K562 (cell line): ENCODE data around the gene HEATR1. TPM values are rescaled to one million over a fixed set of nuclear protein-coding genes. Genes with fewer than 3 reads are reported as not detected.

ENCODE experiments used
- FOXP1 ChIP-seq: sonication (generic); formaldehyde crosslinking; IDR thresholded peaks from 2 replicates; pipeline ENCODE4 v1.8.0; 2022; ENCODE audit warnings: mild to moderate bottlenecking, missing genetic modification reagents
- GATAD2B ChIP-seq: fragments of 450-650 bp; IDR thresholded peaks from 2 replicates; pipeline ENCODE4 v1.6.1; 2017; ENCODE audit warnings: mild to moderate bottlenecking, borderline replicate concordance
- HDAC3 ChIP-seq: fragments of 450-650 bp; IDR thresholded peaks from 2 replicates; pipeline ENCODE4 v1.6.1; 2018; ENCODE audit warnings: borderline replicate concordance, mild to moderate bottlenecking, moderate library complexity; ENCODE audit not compliant: partially characterized antibody
- MCM3 ChIP-seq: fragments of 450-650 bp; IDR thresholded peaks from 2 replicates; pipeline ENCODE4 v1.6.1; 2016
- MTF1 ChIP-seq: fragments of 250-450 bp; sonication (Bioruptor Pico); IDR thresholded peaks from 2 replicates; pipeline ENCODE4 v1.9.0; 2021; ENCODE audit warnings: moderate library complexity, mild to moderate bottlenecking, inconsistent platforms, borderline replicate concordance
- TSC22D4 ChIP-seq: fragments of 450-650 bp; IDR thresholded peaks from 2 replicates; pipeline ENCODE4 v1.6.1; 2016; ENCODE audit warnings: missing genetic modification characterization, missing biosample characterization, control low read depth
- ZNF586 ChIP-seq: fragments of 450-650 bp; formaldehyde crosslinking; conservative IDR thresholded peaks from 2 replicates; pipeline ENCODE4 v1.4.0; 2020; ENCODE audit warnings: mild to moderate bottlenecking, moderate library complexity
- ZNF766 ChIP-seq: fragments of 200-800 bp; sonication (Bioruptor generic); conservative IDR thresholded peaks from 2 replicates; pipeline ENCODE4 v1.6.1; 2016; ENCODE audit warnings: missing genetic modification characterization, missing compliant biosample characterization
- ZNF778 ChIP-seq: fragments of 450-650 bp; formaldehyde crosslinking; IDR thresholded peaks from 2 replicates; pipeline ENCODE4 v1.4.0; 2020; ENCODE audit warnings: mild to moderate bottlenecking, moderate library complexity
- polyA plus RNA-seq, 8 experiments: library from polyadenylated mRNA; depleted of rRNA in 4 of 8; stranded (reverse) in 5 of 8; unstranded in 3 of 8; fragments of >200 nt; fragmentation: Nextera tagmentation in 2 of 8; fragmentation: Illumina TruSeq in 1 of 8; extraction: Ambion mirVana in 2 of 8; extraction: Trizol in 1 of 8; gene quantifications; 2 replicates each; pipeline versions ENCODE4 v1.2.1 to v1.2.3, GENCODE V29; 2011 to 2014; ENCODE audit warnings: inconsistent platforms in 1 of 8, missing spikeins in 1 of 8
- total RNA-seq, 7 experiments: library from RNA; depleted of rRNA in 6 of 7; stranded (reverse); fragments of >200 nt in 6 of 7; fragmentation: Illumina TruSeq in 2 of 7; extraction: Trizol in 2 of 7; gene quantifications; 2 replicates each; pipeline versions ENCODE4 v1.2.1 to v1.2.3, GENCODE V29; 2011 to 2021; ENCODE audit warnings: low replicate concordance in 1 of 7
- TF ChIP-seq, protein P1 (sequence below): fragments of 200-800 bp; sonication (Bioruptor generic); IDR thresholded peaks from 2 replicates; pipeline ENCODE4 v1.6.1; 2017; ENCODE audit warnings: missing genetic modification characterization, missing compliant biosample characterization
- TF ChIP-seq, protein P2 (sequence below): fragments of 250-450 bp; sonication (Bioruptor Pico); IDR thresholded peaks from 2 replicates; pipeline ENCODE4 v1.4.0; 2020; ENCODE audit warnings: mild to moderate bottlenecking, moderate library complexity
- TF ChIP-seq, protein P3 (sequence below), 2 experiments: fragments of 450-650 bp; IDR thresholded peaks; 2 replicates each; pipeline ENCODE4 v1.6.1; 2016; ENCODE audit warnings: mild to moderate bottlenecking in 2 of 2, borderline replicate concordance in 1 of 2, low read depth in 1 of 2, moderate library complexity in 1 of 2
- TF ChIP-seq, protein P4 (sequence below), 2 experiments: fragments of 450-650 bp in 1 of 2; sonication (generic) in 1 of 2; formaldehyde crosslinking; conservative IDR thresholded peaks; 2 replicates each; pipeline versions ENCODE4 v1.4.0 to v1.8.1; 2020 to 2022; ENCODE audit warnings: mild to moderate bottlenecking in 1 of 2, missing genetic modification reagents in 1 of 2

Gene HEATR1
- total and polyA plus RNA-seq, 9 of the 15 experiments (the other 6 are each of a cell fraction or from before 2014, with no cell fraction given): 28.3 to 108 (median 50.9) TPM

DNA sequence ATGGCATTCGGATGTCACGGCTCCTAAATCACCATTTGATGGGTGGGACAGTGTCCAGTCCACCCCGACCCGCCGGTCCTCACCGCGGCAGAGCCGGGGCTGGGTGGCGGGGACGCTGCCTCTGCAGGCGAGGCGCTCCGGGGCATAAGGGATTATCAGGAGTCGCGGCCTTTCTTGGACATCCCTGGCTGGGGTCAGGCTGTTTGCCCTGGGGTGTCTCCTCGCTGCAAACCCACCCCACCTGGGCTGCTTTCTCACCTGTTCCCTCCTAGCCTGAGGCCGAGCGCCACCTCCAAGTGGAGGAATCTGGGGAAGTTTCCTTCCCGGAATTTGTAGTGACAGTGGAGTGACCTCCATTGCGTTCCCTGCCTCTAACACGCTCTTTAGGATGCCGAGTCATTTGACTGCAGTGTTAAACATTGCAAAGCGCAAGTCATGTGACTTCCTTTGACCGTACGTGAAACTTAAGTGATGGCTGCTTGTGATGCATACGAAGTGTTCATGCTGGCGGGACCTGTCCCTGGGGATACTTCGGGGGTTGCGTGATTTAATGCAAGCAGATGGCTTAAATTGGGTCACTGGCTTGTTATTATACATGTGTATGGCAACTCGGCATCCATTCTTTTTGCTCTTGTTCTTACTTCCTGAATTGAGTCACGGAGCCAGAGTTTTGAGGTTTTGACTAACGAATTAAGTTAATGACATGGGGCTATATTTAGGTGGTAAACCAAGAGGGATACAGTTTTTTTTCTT, 80.0 kb downstream of the HEATR1 start (continued):
- TF ChIP-seq, protein P1, sequence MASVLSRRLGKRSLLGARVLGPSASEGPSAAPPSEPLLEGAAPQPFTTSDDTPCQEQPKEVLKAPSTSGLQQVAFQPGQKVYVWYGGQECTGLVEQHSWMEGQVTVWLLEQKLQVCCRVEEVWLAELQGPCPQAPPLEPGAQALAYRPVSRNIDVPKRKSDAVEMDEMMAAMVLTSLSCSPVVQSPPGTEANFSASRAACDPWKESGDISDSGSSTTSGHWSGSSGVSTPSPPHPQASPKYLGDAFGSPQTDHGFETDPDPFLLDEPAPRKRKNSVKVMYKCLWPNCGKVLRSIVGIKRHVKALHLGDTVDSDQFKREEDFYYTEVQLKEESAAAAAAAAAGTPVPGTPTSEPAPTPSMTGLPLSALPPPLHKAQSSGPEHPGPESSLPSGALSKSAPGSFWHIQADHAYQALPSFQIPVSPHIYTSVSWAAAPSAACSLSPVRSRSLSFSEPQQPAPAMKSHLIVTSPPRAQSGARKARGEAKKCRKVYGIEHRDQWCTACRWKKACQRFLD (CRISPR knock-in tag): peak; percentile 45; the same call in 1 of the 2 replicates
- TF ChIP-seq MCM3: no peak
- TF ChIP-seq FOXP1 (CRISPR knock-in tag): no peak
- TF ChIP-seq, protein P2, sequence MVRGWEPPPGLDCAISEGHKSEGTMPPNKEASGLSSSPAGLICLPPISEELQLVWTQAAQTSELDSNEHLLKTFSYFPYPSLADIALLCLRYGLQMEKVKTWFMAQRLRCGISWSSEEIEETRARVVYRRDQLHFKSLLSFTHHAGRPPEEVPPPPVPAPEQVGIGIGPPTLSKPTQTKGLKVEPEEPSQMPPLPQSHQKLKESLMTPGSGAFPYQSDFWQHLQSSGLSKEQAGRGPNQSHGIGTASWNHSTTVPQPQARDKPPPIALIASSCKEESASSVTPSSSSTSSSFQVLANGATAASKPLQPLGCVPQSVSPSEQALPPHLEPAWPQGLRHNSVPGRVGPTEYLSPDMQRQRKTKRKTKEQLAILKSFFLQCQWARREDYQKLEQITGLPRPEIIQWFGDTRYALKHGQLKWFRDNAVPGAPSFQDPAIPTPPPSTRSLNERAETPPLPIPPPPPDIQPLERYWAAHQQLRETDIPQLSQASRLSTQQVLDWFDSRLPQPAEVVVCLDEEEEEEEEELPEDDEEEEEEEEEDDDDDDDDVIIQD: no peak
- TF ChIP-seq, protein P3, sequence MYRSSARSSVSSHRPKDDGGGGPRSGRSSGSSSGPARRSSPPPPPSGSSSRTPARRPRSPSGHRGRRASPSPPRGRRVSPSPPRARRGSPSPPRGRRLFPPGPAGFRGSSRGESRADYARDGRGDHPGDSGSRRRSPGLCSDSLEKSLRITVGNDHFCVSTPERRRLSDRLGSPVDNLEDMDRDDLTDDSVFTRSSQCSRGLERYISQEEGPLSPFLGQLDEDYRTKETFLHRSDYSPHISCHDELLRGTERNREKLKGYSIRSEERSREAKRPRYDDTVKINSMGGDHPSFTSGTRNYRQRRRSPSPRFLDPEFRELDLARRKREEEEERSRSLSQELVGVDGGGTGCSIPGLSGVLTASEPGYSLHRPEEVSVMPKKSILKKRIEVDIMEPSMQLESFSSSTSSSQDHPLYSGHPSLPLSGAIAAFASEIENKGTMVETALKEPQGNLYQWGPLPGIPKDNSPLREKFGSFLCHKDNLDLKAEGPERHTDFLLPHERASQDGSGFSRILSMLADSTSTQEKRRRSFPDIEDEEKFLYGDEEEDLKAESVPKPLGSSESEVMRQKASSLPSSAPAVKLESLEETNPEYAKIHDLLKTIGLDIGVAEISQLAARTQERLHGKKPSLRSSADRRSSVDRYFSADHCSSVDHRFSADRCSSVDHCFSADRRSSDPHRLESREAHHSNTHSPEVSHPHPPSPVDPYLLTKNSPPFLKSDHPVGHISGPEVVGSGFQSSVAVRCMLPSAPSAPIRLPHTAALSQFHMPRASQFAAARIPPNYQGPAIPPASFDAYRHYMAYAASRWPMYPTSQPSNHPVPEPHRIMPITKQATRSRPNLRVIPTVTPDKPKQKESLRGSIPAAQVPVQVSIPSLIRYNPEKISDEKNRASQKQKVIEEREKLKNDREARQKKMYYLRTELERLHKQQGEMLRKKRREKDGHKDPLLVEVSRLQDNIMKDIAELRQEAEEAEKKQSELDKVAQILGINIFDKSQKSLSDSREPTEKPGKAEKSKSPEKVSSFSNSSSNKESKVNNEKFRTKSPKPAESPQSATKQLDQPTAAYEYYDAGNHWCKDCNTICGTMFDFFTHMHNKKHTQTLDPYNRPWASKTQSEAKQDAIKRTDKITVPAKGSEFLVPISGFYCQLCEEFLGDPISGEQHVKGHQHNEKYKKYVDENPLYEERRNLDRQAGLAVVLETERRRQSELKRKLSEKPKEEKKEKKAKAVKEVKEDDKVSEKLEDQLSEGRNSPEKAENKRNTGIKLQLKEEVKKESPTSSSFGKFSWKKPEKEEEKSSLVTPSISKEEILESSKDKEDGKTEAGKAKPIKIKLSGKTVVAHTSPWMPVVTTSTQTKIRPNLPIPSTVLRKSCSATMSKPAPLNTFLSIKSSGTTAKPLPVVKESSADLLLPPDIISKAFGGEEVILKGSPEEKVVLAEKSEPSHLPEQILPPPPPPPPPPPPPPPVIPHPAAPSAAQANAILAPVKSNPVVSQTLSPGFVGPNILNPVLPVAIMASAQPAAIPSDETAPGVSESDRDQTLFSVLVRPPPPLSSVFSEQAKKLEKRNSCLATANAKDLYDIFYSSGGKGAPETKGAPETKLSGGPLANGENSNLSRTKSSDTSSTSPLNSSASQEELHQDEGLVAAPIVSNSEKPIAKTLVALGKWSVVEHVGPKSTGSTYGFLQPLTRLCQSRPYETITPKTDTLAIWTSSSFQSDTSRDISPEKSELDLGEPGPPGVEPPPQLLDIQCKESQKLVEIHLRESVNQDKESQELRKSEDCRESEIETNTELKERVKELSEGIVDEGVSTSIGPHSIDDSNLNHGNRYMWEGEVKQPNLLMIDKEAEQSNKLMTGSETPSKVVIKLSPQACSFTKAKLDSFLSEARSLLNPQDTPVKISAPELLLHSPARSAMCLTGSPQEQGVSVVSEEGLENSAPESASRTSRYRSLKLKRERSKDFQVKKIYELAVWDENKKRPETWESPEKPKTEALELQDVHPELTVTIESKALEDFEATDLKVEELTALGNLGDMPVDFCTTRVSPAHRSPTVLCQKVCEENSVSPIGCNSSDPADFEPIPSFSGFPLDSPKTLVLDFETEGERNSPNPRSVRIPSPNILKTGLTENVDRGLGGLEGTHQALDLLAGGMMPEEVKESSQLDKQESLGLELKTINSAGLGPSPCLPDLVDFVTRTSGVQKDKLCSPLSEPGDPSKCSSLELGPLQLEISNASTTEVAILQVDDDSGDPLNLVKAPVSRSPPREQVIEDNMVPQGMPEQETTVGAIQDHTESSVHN (IDR thresholded peaks at IDR 0.05; ENCODE audit: borderline replicate concordance in 1 of 2, low read depth in 1 of 2): no peak; a peak in 1 of 4 replicates
- no peak for TF ChIP-seq ZNF586 (CRISPR knock-in tag)
- no peak for TF ChIP-seq TSC22D4 (tag)
- TF ChIP-seq ZNF778: no peak
- no peak for TF ChIP-seq HDAC3
- peak; percentile 81; the same call in 1 of the 2 replicates for TF ChIP-seq ZNF766 (CRISPR knock-in tag)
- TF ChIP-seq MTF1: no peak
- TF ChIP-seq GATAD2B: no peak
- TF ChIP-seq, protein P4, sequence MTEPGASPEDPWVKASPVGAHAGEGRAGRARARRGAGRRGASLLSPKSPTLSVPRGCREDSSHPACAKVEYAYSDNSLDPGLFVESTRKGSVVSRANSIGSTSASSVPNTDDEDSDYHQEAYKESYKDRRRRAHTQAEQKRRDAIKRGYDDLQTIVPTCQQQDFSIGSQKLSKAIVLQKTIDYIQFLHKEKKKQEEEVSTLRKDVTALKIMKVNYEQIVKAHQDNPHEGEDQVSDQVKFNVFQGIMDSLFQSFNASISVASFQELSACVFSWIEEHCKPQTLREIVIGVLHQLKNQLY (CRISPR knock-in tag; conservative IDR thresholded peaks at IDR 0.05): no peak
